ENCODE measurements around the gene SLC22A23. TPM values are rescaled to one million over a fixed set of nuclear protein-coding genes. Genes with fewer than 3 reads are reported as not detected.
A peak's percentile ranks its signal among the peaks of the same experiment; 100 is the strongest.

SLC22A23 gene
- total RNA-seq, 1 donor from 2014 or later = 102 TPM

DNA sequence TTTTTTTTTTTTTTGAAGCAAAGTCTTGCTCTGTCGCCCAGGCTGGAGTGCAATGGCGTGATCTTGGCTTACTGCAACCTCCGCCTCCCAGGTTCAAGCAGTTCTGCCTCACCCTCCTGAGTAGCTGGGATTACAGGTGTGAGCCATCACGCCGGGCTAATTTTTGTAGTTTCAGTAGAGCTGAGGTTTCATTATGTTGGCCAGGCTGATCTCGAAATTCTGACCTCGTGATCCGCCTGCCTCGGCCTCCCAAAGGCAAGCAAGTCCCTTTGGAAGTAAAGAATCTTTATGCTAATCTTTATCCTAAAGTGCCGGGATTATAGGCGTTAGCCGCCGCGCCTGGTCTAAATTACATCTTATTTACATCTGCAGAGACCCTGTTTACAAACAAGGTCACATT, 196.6 kb downstream of the SLC22A23 start:
- Mint-ChIP-seq H3K4me3 (ENCODE audit: unreplicated experiment) (peak overlapping the region; percentile 77), H3K27ac (ENCODE audit: unreplicated experiment) (no peak overlapping the region), H3K36me3 (ENCODE audit: unreplicated experiment) (peaks cover 5% of the 10 kb centered on the region), H3K4me1 (ENCODE audit: low read depth, unreplicated experiment) (peaks cover 20% of the 10 kb centered on the region), H3K27me3 (ENCODE audit: unreplicated experiment) (peaks cover 8% of the 10 kb centered on the region), H3K9me3 (ENCODE audit: unreplicated experiment) (peaks cover 12% of the 10 kb centered on the region)
- DNase-seq = no peak
- TF ChIP-seq, protein P1, sequence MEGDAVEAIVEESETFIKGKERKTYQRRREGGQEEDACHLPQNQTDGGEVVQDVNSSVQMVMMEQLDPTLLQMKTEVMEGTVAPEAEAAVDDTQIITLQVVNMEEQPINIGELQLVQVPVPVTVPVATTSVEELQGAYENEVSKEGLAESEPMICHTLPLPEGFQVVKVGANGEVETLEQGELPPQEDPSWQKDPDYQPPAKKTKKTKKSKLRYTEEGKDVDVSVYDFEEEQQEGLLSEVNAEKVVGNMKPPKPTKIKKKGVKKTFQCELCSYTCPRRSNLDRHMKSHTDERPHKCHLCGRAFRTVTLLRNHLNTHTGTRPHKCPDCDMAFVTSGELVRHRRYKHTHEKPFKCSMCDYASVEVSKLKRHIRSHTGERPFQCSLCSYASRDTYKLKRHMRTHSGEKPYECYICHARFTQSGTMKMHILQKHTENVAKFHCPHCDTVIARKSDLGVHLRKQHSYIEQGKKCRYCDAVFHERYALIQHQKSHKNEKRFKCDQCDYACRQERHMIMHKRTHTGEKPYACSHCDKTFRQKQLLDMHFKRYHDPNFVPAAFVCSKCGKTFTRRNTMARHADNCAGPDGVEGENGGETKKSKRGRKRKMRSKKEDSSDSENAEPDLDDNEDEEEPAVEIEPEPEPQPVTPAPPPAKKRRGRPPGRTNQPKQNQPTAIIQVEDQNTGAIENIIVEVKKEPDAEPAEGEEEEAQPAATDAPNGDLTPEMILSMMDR (IDR thresholded peaks at IDR 0.05; ENCODE audit: partially characterized antibody, unreplicated experiment) = no peak

GRCh38 chr6:3259491-3259958, 197.3 kb downstream of the SLC22A23 start:
- peaks cover 13% of the 10 kb centered on the region for H3K4me1 Mint-ChIP-seq (ENCODE audit: low read depth, unreplicated experiment)
- peaks cover 17% of the 10 kb centered on the region for H3K9me3 Mint-ChIP-seq (ENCODE audit: unreplicated experiment)
- peak overlapping the region; percentile 94 for H3K27ac Mint-ChIP-seq (ENCODE audit: unreplicated experiment)
- peak overlapping the region; percentile 98 for H3K4me3 Mint-ChIP-seq (ENCODE audit: unreplicated experiment)
- H3K36me3 Mint-ChIP-seq (ENCODE audit: unreplicated experiment) = peaks cover 10% of the 10 kb centered on the region
- H3K27me3 Mint-ChIP-seq (ENCODE audit: unreplicated experiment) = peaks cover 8% of the 10 kb centered on the region
- TF ChIP-seq, protein P1 (IDR thresholded peaks at IDR 0.05; ENCODE audit: partially characterized antibody, unreplicated experiment) = no peak
- DNase-seq = peak; percentile 59

DNA sequence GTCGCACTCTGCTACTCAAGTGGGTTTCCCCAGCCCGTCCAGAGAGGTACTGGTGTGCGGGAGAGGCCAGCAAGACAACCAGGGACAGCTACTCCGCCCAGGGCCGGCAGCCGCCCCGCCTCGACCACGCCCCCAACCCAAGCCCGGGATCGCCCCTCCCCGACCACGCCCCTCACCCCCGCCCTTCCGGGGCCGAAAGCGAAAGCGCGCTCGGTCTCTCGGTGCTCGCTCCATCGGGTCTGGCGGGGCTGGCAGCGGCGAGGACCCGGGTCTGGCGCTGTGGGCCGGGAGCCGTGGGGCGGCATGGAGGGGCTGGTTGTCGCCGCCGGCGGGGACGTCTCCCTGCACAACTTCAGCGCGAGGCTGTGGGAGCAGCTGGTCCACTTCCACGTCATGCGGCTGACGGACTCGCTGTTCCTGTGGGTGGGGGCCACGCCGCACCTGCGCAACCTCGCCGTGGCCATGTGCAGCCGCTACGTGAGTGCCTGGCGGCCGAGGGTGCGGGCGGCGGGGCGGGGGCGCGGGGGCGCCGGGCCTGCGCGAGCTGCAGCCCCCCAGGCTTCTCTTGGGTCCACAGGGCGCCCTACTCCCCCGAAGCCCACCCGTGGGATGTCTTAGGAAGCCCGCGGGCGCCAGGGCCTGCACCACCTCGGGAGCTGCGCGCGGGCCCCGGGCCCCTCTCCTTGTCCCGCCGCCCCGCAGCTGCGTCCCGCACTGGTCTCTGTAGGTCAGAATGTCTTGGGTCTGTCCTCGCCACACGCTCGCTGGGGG, 197.9 kb downstream of the SLC22A23 start, which contains the start of gene PSMG4:
Gene PSMG4 (plus strand): TSS at position 228 of the 771 bp plus-strand sequence. CDS start 76 bp downstream, at position 304.
- Mint-ChIP-seq H3K9me3 (ENCODE audit: unreplicated experiment) (peaks cover 20% of the 10 kb centered on the region), H3K27me3 (ENCODE audit: unreplicated experiment) (peaks cover 8% of the 10 kb centered on the region), H3K4me1 (ENCODE audit: low read depth, unreplicated experiment) (peaks cover 13% of the 10 kb centered on the region), H3K27ac (ENCODE audit: unreplicated experiment) (peak within 1 kb of the TSS; percentile 94), H3K4me3 (ENCODE audit: unreplicated experiment) (peak within 1 kb of the TSS; percentile 98), H3K36me3 (ENCODE audit: unreplicated experiment) (peaks cover 17% of the 10 kb centered on the region)
- DNase-seq = peak; percentile 100
- TF ChIP-seq, protein P1 (IDR thresholded peaks at IDR 0.05; ENCODE audit: partially characterized antibody, unreplicated experiment) = no peak

- H3K4me1 Mint-ChIP-seq (ENCODE audit: low read depth, unreplicated experiment) = peaks cover 12% of the 10 kb centered on the region
- H3K4me3 Mint-ChIP-seq (ENCODE audit: unreplicated experiment) = peak overlapping the region; percentile 61
- TF ChIP-seq, protein P1 (IDR thresholded peaks at IDR 0.05; ENCODE audit: partially characterized antibody, unreplicated experiment) = no peak
- peak overlapping the region; percentile 17 for H3K27ac Mint-ChIP-seq (ENCODE audit: unreplicated experiment)
- DNase-seq = no peak
- H3K27me3 Mint-ChIP-seq (ENCODE audit: unreplicated experiment) = peaks cover 8% of the 10 kb centered on the region
- H3K36me3 Mint-ChIP-seq (ENCODE audit: unreplicated experiment) = peaks cover 17% of the 10 kb centered on the region
- peaks cover 20% of the 10 kb centered on the region for H3K9me3 Mint-ChIP-seq (ENCODE audit: unreplicated experiment)
Measured at GRCh38 chr6:3258201-3258600, 198.6 kb downstream of the SLC22A23 start.

GRCh38 chr6:3253597-3253961, 203.3 kb downstream of the SLC22A23 start:
- peaks cover 11% of the 10 kb centered on the region for H3K9me3 Mint-ChIP-seq (ENCODE audit: unreplicated experiment)
- H3K4me1 Mint-ChIP-seq (ENCODE audit: low read depth, unreplicated experiment) = peaks cover 23% of the 10 kb centered on the region
- DNase-seq = no peak
- H3K36me3 Mint-ChIP-seq (ENCODE audit: unreplicated experiment) = peaks cover 17% of the 10 kb centered on the region
- TF ChIP-seq, protein P1 (IDR thresholded peaks at IDR 0.05; ENCODE audit: partially characterized antibody, unreplicated experiment) = no peak
- no peak overlapping the region for H3K4me3 Mint-ChIP-seq (ENCODE audit: unreplicated experiment)
- H3K27ac Mint-ChIP-seq (ENCODE audit: unreplicated experiment) = no peak overlapping the region
- peaks cover 4% of the 10 kb centered on the region for H3K27me3 Mint-ChIP-seq (ENCODE audit: unreplicated experiment)

Data from glutamatergic neuron (in vitro differentiated cells).